Activated CD4-positive, alpha-beta T cell treated with anti-CD3 and anti-CD28 coated beads, Interleukin-2, amount 10 ng/mL, durations not matched to agents 24 days and 14 days (primary cell): ENCODE measurements around the gene HMGXB3. TPM values are rescaled to one million over a fixed set of nuclear protein-coding genes. Genes with fewer than 3 reads are reported as not detected.

Experiments used
- total RNA-seq: library from RNA; stranded (reverse); gene quantifications from 2 replicates; pipeline ENCODE4 v1.2.3, GENCODE V29; 2022

Gene HMGXB3
- total RNA-seq, 1 donor from 2014 or later = 43.1 TPM

Other genes with a start within 250 kb of the HMGXB3 start
- gene PDE6A, start 55.9 kb upstream of the HMGXB3 start, total RNA-seq = not detected in 2 replicates
- 8.3 and 9.0 TPM in 2 replicates for gene SLC26A2, start 40.0 kb upstream of the HMGXB3 start, total RNA-seq
- gene TIGD6, start 85 bp upstream of the HMGXB3 start, total RNA-seq = 2.5 TPM in 2 replicates
- 0.14 TPM in 1 of 2 replicates, not detected in the other for gene CSF1R, start 85.8 kb downstream of the HMGXB3 start, total RNA-seq
- gene PDGFRB, start 155.1 kb downstream of the HMGXB3 start, total RNA-seq = 0.62 and 1.5 TPM in 2 replicates
- not detected in 2 replicates for gene CDX1, start 166.0 kb downstream of the HMGXB3 start, total RNA-seq
- not detected in 2 replicates for gene SLC6A7, start 189.3 kb downstream of the HMGXB3 start, total RNA-seq